Amygdala (tissue), 56 donors: Measurements from ENCODE around the gene GJD3.
"Not testable (repeated sequence)": the region's sequence is repeated elsewhere in the genome, so short reads cannot be mapped to it uniquely, and the experiment has no call there.

Experiments used
- DNase-seq, 56 donors: peaks; one replicate each; lab custom pipeline; 2025; lab: John Stamatoyannopoulos, UW

Gene GJD3

GRCh38 chr17:40364121-40364861, at the start of gene GJD3:
GJD3 (minus strand) TSS chr17:40364737; CDS start chr17:40363815, 922 bp downstream.
- DNase-seq = no peak

DNA sequence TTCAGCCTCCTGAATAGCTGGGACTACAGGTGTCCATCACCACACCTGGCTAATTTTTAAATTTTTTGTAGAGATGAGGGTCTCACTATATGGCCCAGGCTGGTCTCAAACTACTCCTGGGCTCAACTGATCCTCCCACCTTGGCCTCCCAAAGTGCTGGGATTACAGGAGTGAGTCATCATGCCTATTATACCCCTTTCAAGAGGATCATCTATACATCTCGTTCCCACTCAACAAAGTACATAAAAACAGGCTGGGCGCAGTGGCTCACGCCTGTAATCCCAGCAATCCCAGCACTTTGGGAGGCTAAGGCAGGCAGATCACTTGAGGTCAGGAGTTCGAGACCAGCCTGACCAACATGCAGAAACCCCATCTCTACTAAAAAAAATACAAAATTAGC, 49.8 kb upstream of the GJD3 start:
- not testable (repeated sequence) for DNase-seq

- DNase-seq = no peak
These were observed 48.3 kb upstream of the GJD3 start for GRCh38 chr17:40412880-40413279.

DNA sequence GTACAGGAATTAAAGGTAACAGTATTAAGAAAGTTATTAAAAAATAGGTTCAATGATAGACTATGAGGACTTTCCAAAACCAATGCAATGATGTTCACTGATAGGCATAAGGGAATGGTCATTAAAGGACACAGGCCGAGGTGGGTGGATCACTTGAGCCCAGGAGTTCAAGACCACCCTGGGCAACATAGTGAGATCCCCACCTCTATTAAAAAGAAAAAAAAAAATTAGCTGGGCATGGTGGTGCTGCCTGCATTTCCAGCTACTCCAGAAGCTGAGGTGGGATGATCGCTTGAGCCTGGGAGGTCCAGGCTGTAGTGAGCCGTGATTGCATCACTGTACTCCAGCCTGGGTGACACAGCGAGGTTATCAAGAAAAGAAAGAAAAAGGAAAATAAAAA, 47.3 kb upstream of the GJD3 start:
- no peak for DNase-seq

DNA sequence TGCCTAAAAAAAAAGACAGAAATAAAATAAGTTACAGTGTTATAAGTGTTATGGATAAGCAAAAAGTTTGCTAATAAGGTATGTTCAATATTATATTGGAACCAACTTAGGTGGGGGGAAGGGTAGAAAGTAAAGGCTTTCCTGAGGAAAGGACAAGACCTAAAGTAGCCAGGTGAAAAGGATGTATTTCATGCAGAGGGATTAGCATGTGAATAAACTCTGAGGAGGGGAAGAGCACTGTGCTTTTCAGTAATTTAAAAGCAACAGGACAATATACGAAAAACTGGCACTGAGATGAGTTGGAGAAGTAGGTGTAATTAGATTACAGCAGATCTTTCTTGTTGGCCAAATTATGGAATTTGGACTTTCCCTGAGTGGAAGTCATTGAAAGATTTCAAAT, 45.5 kb upstream of the GJD3 start:
- DNase-seq = no peak

DNA sequence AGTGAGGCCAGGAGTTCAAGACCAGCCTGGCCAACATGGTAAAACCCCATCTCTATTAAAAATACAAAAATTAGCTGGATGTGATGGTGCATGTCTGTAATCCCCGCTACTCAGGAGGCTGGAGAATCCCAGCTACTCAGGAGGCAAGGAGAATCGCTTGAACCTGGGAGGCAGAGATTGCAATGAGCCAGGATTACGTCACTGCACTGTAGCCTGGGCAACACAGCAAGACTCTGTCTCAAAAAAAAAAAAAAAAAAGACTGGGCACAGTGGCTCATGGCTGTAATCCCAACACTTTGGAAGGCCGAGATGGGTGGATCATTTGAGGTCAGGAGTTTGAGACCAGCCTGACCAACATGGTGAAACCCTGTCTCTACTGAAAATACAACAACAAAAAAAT, 45.0 kb upstream of the GJD3 start:
- DNase-seq = not testable (repeated sequence)

- no peak for DNase-seq
These were observed 42.9 kb upstream of the GJD3 start for GRCh38 chr17:40407460-40407859.

- DNase-seq = no peak
These were observed 39.5 kb upstream of the GJD3 start for GRCh38 chr17:40404003-40404402.

- DNase-seq = no peak
These were observed 38.1 kb upstream of the GJD3 start for GRCh38 chr17:40402668-40403067.

DNA sequence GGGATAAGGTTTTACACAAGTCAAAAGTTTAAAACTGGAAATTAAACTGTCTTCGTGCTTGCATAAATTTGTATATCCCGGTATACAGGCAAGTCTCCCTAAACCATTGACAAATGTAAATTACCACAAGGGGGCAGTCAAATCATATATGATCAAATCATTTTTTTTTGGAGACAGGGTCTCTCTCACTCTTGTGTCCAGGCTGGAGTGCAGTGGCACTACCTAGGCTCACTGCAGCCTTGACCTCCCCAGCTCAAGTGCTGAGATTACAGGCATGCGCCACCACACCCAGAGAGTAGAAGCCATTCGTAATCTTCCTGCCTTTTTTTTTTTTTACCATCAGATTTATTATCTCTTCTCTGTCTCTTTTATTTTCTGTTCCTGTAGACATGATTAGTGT, 34.6 kb upstream of the GJD3 start:
- no peak for DNase-seq

- not testable (repeated sequence) for DNase-seq
These were observed 22.0 kb upstream of the GJD3 start for GRCh38 chr17:40386555-40386954.

DNA sequence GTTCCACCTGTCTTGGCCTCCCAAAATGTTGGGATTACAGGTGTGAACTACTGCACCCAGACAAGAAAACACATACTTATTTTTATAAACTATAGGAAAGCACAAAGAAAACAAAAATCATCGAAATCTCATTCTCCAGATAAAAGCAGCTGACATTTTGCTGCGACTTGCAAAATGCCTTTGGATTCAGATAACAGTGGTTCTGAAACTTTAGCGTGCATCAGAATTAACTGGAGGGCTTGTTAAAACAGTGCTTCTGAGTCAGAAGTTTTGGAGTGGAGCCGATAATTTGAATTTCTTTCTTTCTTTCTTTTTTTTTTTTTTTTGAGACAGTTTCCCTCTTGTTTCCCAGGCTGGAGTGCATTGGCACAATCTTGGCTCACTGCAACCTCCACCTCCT, 17.7 kb upstream of the GJD3 start:
- DNase-seq = no peak

- DNase-seq = no peak
These were observed 14.4 kb upstream of the GJD3 start for GRCh38 chr17:40378966-40379365.

DNA sequence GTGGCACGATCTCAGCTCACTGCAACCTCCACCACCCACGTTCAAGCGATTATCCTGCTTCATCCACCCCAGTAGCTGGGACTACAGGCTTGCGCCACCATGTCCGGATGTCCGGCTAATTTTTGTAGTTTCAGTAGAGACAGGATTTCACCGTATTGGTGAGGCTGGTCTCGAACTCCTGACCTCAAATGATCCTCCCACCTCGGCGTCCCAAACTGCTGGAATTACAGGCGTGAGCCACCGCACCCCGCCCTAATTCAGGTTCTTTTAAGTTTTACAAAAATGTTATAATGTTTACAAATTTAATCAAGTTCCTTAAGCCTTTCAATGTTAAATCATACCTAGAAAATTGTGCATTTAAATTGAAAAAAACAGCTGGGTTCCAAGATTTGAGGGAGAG, 13.3 kb upstream of the GJD3 start:
- DNase-seq = no peak

- DNase-seq = not testable (repeated sequence)
These were observed 12.0 kb upstream of the GJD3 start for GRCh38 chr17:40376541-40376940.

GRCh38 chr17:40375786-40376185, 11.2 kb upstream of the GJD3 start:
- DNase-seq = not testable (repeated sequence)

DNA sequence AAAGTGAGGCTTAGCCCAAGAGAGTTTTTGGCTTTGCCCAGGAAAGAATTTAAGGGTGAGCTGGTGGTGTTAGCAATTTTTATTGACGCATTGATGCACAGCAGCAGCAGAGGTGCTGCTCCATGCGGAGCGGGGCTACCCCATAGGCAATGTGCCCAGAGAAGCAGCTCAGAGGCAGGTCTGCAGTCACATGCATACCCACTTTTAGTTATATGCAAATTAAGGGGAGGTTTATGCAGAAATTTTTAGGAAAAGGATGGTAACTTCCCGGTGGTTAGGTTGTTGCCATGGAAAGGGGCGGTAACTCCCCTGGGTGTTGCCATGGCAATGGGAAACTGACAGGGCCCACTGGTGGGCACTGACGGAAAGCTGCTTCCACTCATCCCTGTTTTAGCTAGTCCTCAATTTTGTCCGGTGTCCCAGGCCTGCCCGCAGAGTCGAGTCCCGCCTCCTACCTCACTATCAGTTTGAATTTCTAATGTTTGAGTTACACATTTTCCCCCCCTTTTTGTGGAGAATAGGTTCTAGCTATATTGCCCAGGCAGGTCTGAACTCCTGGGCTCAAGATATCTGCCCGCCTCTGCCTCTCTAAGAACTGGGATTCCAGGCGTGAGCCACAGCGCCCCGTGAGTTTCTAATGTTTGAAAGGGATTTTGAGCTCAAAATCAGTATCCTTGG, 10.4 kb upstream of the GJD3 start:
- no peak for DNase-seq

DNA sequence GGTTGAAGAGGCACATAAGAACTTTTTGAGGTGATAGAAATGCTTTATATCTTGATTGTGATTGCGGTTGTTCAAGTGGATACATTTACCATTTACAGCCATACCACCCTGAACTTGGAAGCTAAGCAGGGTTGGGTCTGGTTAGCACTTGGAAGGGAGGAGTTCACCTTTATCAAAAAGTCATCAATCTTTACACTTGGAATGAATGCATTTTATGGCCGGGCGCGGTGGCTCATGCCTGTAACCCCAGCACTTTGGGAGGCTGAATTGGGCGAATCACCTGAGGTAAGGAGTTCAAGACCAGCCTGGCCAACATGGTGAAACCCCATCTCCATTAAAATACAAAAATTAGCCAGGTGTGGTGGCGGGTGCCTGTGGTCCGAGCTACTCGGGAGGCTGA, 9.5 kb upstream of the GJD3 start:
- no peak for DNase-seq

DNA sequence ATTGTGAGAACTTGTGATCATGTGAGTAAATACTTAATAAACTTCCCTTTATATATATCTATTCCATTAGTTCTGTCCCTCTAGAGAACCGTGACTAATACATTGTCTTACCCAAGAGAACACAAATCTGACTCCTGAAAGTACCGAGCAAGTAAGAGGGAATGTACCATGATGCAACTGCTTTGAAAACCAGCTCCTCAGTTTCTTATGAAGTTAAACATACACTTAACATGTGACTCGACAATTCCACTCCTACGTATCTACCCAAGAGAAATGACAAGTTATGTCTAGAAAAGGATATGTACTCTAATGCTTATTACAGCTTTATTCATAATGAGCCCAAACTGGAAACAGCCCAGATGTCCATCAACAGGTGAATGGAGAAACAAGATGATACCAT, 8.8 kb upstream of the GJD3 start:
- DNase-seq = no peak

GRCh38 chr17:40372644-40373043, 8.1 kb upstream of the GJD3 start:
- DNase-seq = not testable (repeated sequence)

- no peak for DNase-seq
These were observed 7.5 kb upstream of the GJD3 start for GRCh38 chr17:40372031-40372430.

DNA sequence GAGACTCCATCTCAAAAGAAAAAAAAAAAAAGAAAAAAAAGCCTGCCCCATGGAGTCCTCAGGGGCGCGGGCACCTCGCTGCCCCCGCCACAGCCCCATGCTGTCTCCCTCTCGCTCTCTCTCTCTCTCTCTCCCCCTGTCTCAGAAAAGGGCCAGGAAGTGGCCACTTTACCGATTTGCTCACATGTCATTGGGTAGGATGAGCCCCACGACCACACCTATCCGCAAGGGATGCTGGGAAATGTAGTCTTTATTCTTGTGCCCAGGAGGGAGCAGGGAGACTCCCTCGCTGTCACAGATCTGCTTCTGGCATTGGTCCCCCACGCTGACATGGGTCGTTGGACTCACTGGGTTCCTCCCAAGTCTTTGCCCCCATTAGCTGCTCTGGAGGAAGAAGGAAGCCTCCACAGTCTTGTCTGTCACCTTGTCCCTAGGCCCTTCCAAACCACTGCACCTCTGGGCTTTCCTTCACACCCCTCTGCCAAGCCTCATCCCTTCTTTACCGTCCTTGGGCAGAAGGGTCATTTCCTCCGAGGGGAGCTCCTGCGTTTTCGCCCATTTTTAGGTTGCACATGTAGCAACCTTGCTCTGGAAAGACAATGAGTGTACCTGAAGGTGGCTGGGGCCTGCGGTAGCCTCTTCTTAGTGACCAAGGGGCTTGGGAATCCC, 6.9 kb upstream of the GJD3 start:
- DNase-seq = no peak
